NCI-H2081 treated with DMSO at 0.1 percent for 48 hours (cell line): ENCODE data around the gene GLYR1.

Experiments
- DNase-seq: peaks from one replicate; lab custom pipeline; 2025; lab: John Stamatoyannopoulos, UW

Gene GLYR1

GRCh38 chr16:4879049-4879448, 32.0 kb upstream of the GLYR1 start:
- no peak for DNase-seq

- DNase-seq: no peak
Observed at GRCh38 chr16:4877380-4877685, 30.2 kb upstream of the GLYR1 start.

GRCh38 chr16:4876646-4877379, 29.7 kb upstream of the GLYR1 start:
- no peak for DNase-seq

GRCh38 chr16:4874666-4875065, 27.6 kb upstream of the GLYR1 start:
- no peak for DNase-seq

- DNase-seq: no peak
Observed at GRCh38 chr16:4873091-4873490, 26.0 kb upstream of the GLYR1 start.

- no peak for DNase-seq
Observed at GRCh38 chr16:4871071-4871470, 24.0 kb upstream of the GLYR1 start.

- no peak for DNase-seq
Observed at GRCh38 chr16:4870138-4870671, 23.1 kb upstream of the GLYR1 start.

GRCh38 chr16:4869147-4869805, 22.2 kb upstream of the GLYR1 start:
- DNase-seq: no peak

GRCh38 chr16:4868535-4868934, 21.4 kb upstream of the GLYR1 start:
- no peak for DNase-seq

GRCh38 chr16:4868026-4868425, 20.9 kb upstream of the GLYR1 start:
- no peak for DNase-seq

- no peak for DNase-seq
Observed at GRCh38 chr16:4866586-4866985, 19.5 kb upstream of the GLYR1 start.

- no peak for DNase-seq
Observed at GRCh38 chr16:4865231-4865860, 18.3 kb upstream of the GLYR1 start.

GRCh38 chr16:4864728-4865127, 17.6 kb upstream of the GLYR1 start:
- DNase-seq: no peak

GRCh38 chr16:4862639-4863038, 15.6 kb upstream of the GLYR1 start:
- DNase-seq: no peak

- no peak for DNase-seq
Observed at GRCh38 chr16:4860727-4861342, 13.7 kb upstream of the GLYR1 start.

- no peak for DNase-seq
Observed at GRCh38 chr16:4859900-4860255, 12.8 kb upstream of the GLYR1 start.

GRCh38 chr16:4859190-4859899, 12.3 kb upstream of the GLYR1 start:
- DNase-seq: no peak

GRCh38 chr16:4855804-4856203, 8.7 kb upstream of the GLYR1 start:
- no peak for DNase-seq

GRCh38 chr16:4855371-4855770, 8.3 kb upstream of the GLYR1 start:
- DNase-seq: no peak

GRCh38 chr16:4852221-4852872, 5.3 kb upstream of the GLYR1 start:
- no peak for DNase-seq

GRCh38 chr16:4850211-4850610, 3.1 kb upstream of the GLYR1 start:
- no peak for DNase-seq
